Measurements from ENCODE around the gene OCA2.

The OCA2 gene

DNA sequence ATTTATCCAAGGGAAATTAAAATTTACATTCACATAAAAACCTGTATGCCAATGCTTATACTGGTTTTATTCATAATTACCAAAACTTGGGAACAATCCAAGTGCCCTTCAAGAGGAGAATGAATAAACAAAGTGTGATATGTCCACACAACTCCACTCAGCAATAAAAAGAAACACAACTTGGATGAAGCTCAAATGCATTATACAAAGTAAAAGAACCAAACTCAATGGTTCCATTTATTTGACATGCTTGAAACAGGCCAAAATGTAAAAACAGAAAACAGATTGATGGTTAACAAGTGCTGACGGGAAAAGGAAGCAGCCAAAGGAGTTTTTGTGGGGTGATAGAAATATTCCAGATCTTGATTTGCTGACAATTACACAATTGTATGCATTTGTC is 23.5 kb downstream of the OCA2 start:
- no peak for DNase-seq (ENCODE audit: low read depth in 1 of 2, low spot score in 1 of 2)
- Histone ChIP-seq H3K4me3 (replicated peaks; ENCODE audit: insufficient read depth, low read length) (no peak overlapping the region), H3K27me3 (ENCODE audit: insufficient read depth, poor library complexity, severe bottlenecking) (no peaks in the 10 kb centered on the region), H3K27ac (replicated peaks) (no peak overlapping the region)
- TF ChIP-seq POLR2AphosphoS5 (IDR thresholded peaks at IDR 0.05; ENCODE audit: low read depth), result no peak

DNA sequence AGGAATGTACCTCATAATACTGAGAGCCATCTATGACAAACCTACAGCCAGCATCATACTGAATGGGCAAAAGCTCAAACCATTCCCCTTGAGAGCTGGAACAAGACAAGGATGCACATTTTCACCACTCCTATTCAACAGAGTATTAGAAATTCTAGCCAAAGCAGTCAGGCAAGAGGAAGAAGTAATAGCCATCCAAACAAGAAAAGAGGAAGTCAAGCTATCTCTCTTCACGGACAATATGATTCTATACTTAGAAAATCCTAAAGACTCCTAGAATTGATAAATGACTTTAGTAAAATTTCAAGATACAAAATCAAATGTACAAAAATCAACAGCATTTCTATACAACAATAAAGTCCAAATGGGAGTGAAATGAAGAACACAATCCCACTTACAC is 30.2 kb downstream of the OCA2 start:
- DNase-seq (ENCODE audit: low read depth in 1 of 2, low spot score in 1 of 2), result no peak
- H3K4me3 ChIP-seq (replicated peaks; ENCODE audit: insufficient read depth, low read length), result no peak overlapping the region
- H3K27ac ChIP-seq (replicated peaks), result no peak overlapping the region
- peak; percentile 78 for TF ChIP-seq SPI1 (IDR thresholded peaks at IDR 0.05; ENCODE audit: borderline replicate concordance, low read depth)
- TF ChIP-seq, protein P1, sequence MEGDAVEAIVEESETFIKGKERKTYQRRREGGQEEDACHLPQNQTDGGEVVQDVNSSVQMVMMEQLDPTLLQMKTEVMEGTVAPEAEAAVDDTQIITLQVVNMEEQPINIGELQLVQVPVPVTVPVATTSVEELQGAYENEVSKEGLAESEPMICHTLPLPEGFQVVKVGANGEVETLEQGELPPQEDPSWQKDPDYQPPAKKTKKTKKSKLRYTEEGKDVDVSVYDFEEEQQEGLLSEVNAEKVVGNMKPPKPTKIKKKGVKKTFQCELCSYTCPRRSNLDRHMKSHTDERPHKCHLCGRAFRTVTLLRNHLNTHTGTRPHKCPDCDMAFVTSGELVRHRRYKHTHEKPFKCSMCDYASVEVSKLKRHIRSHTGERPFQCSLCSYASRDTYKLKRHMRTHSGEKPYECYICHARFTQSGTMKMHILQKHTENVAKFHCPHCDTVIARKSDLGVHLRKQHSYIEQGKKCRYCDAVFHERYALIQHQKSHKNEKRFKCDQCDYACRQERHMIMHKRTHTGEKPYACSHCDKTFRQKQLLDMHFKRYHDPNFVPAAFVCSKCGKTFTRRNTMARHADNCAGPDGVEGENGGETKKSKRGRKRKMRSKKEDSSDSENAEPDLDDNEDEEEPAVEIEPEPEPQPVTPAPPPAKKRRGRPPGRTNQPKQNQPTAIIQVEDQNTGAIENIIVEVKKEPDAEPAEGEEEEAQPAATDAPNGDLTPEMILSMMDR (IDR thresholded peaks at IDR 0.05; ENCODE audit: insufficient read depth, low read length), result no peak
- H3K27me3 ChIP-seq (ENCODE audit: insufficient read depth, poor library complexity, severe bottlenecking), result peaks cover 2% of the 10 kb centered on the region

DNA sequence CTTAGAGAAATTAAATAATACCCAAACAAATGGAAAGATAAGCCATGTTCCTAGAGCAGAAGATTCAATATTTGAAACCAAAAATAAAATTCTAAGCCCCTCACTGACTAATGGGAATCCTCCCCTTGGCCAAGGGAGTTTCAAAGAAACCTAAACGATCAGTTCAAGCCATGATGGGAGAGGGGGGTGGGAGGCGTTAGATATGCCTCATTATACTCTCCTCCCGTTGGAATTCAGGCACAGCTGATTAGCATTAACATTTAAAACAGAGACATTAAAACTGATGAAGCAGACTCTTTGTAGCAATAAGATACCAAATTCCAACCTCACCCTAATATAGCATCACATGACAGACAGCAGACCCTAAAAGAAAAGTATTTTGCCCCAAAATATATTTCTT is 32.9 kb downstream of the OCA2 start:
- no peak for DNase-seq (ENCODE audit: low read depth in 1 of 2, low spot score in 1 of 2)
- Histone ChIP-seq H3K27ac (replicated peaks) (no peak overlapping the region), H3K27me3 (ENCODE audit: insufficient read depth, poor library complexity, severe bottlenecking) (peaks cover 2% of the 10 kb centered on the region), H3K4me3 (replicated peaks; ENCODE audit: insufficient read depth, low read length) (no peak overlapping the region)
- TF ChIP-seq GABPA (IDR thresholded peaks at IDR 0.05; ENCODE audit: low read depth) (no peak), SPI1 (IDR thresholded peaks at IDR 0.05; ENCODE audit: borderline replicate concordance, low read depth) (no peak)
- TF ChIP-seq, protein P1 (IDR thresholded peaks at IDR 0.05; ENCODE audit: insufficient read depth, low read length), result no peak
- TF ChIP-seq, protein P2, sequence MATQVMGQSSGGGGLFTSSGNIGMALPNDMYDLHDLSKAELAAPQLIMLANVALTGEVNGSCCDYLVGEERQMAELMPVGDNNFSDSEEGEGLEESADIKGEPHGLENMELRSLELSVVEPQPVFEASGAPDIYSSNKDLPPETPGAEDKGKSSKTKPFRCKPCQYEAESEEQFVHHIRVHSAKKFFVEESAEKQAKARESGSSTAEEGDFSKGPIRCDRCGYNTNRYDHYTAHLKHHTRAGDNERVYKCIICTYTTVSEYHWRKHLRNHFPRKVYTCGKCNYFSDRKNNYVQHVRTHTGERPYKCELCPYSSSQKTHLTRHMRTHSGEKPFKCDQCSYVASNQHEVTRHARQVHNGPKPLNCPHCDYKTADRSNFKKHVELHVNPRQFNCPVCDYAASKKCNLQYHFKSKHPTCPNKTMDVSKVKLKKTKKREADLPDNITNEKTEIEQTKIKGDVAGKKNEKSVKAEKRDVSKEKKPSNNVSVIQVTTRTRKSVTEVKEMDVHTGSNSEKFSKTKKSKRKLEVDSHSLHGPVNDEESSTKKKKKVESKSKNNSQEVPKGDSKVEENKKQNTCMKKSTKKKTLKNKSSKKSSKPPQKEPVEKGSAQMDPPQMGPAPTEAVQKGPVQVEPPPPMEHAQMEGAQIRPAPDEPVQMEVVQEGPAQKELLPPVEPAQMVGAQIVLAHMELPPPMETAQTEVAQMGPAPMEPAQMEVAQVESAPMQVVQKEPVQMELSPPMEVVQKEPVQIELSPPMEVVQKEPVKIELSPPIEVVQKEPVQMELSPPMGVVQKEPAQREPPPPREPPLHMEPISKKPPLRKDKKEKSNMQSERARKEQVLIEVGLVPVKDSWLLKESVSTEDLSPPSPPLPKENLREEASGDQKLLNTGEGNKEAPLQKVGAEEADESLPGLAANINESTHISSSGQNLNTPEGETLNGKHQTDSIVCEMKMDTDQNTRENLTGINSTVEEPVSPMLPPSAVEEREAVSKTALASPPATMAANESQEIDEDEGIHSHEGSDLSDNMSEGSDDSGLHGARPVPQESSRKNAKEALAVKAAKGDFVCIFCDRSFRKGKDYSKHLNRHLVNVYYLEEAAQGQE (IDR thresholded peaks at IDR 0.05; ENCODE audit: insufficient replicate concordance, low read depth), result no peak

DNA sequence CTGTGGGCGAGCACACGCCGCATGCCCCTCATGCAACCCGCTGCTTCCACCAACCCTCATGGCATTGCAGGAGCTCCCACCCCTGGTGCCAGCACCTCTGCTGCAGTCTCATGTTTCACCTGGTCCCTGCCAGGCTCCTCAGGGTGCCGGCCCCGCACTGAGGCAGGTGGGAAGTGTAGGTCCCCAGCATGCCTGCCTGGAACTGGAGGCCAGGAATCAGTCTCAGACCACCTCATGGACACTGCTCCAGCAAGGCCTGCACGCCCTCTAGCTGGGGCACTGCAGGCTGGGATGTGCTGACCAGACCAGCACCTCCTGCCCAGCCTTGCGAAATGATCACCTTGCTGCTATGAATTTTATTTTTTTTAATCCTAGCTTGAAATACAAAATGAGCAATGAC is 39.1 kb downstream of the OCA2 start:
- H3K27me3 ChIP-seq (ENCODE audit: insufficient read depth, poor library complexity, severe bottlenecking), result no peaks in the 10 kb centered on the region
- H3K4me3 ChIP-seq (replicated peaks; ENCODE audit: insufficient read depth, low read length), result no peak overlapping the region
- no peak for DNase-seq (ENCODE audit: low read depth in 1 of 2, low spot score in 1 of 2)
- TF ChIP-seq SPI1 (IDR thresholded peaks at IDR 0.05; ENCODE audit: borderline replicate concordance, low read depth) (no peak), GABPA (IDR thresholded peaks at IDR 0.05; ENCODE audit: low read depth) (no peak), POLR2AphosphoS5 (IDR thresholded peaks at IDR 0.05; ENCODE audit: low read depth) (no peak)
- TF ChIP-seq, protein P2 (IDR thresholded peaks at IDR 0.05; ENCODE audit: insufficient replicate concordance, low read depth), result no peak
- TF ChIP-seq, protein P1 (IDR thresholded peaks at IDR 0.05; ENCODE audit: insufficient read depth, low read length), result no peak
- no peak overlapping the region for H3K27ac ChIP-seq (replicated peaks)

All from HL-60 (cell line).